Neuronal stem cell (in vitro differentiated cells): Measurements from ENCODE around the gene ZNF579.

Experiments
- DNase-seq: peaks from one replicate; pipeline ENCODE4 v3.0.0-alpha.2; 2013; ENCODE audit warnings: low spot score
- H2AFZ ChIP-seq: one replicate; pipeline ENCODE4 v1.6.1; 2013; ENCODE audit warnings: mild to moderate bottlenecking, low read length, inconsistent platforms
- H2AK5ac ChIP-seq: 2 replicates; pipeline ENCODE4 v1.6.1; 2013; ENCODE audit warnings: low read depth, mild to moderate bottlenecking, inconsistent platforms, low read length, moderate library complexity, mixed read lengths
- H2BK120ac ChIP-seq: 2 replicates; pipeline ENCODE4 v1.6.1; 2013; ENCODE audit warnings: low read depth, mild to moderate bottlenecking, inconsistent platforms, low read length, moderate library complexity, mixed read lengths
- H2BK12ac ChIP-seq: one replicate; pipeline ENCODE4 v1.6.1; 2013; ENCODE audit warnings: low read length, inconsistent platforms
- H2BK15ac ChIP-seq: 2 replicates; pipeline ENCODE4 v1.6.1; 2013; ENCODE audit warnings: mild to moderate bottlenecking, low read length, inconsistent platforms, mixed read lengths
- H2BK5ac ChIP-seq: one replicate; pipeline ENCODE4 v1.6.1; 2013; ENCODE audit warnings: inconsistent platforms, mild to moderate bottlenecking, low read length, moderate library complexity
- H3K14ac ChIP-seq: one replicate; pipeline ENCODE4 v1.6.1; 2013; ENCODE audit warnings: low read length, inconsistent platforms
- H3K18ac ChIP-seq: 2 replicates; pipeline ENCODE4 v1.6.1; 2013; ENCODE audit warnings: low read length, inconsistent platforms
- H3K23ac ChIP-seq: 2 replicates; pipeline ENCODE4 v1.6.1; 2013; ENCODE audit warnings: low read depth, mild to moderate bottlenecking, mixed read lengths, low read length, inconsistent platforms; ENCODE audit not compliant: poor library complexity
- H3K27ac ChIP-seq: replicated peaks from 3 replicates; pipeline ENCODE4 v1.5.1; 2013; ENCODE audit warnings: low read length, inconsistent platforms
- H3K27me3 ChIP-seq, 3 experiments: 2 replicates each; pipeline ENCODE4 v1.6.1; 2013; ENCODE audit warnings: low read length in 3 of 3, mild to moderate bottlenecking in 2 of 3, inconsistent platforms in 1 of 3, low read depth in 1 of 3, mixed read lengths in 1 of 3, moderate library complexity in 1 of 3; ENCODE audit not compliant: control insufficient read depth in 3 of 3, insufficient read depth in 3 of 3
- H3K36me3 ChIP-seq, 2 donors: replicated peaks in 1 of 2; 2 replicates each; pipeline ENCODE4 v1.6.1; 2013; ENCODE audit warnings: low read length in 2 of 2; ENCODE audit not compliant: control insufficient read depth in 2 of 2, insufficient read depth in 2 of 2
- H3K4ac ChIP-seq: 2 replicates; pipeline ENCODE4 v1.6.1; 2013; ENCODE audit warnings: inconsistent platforms, mild to moderate bottlenecking, low read length, moderate library complexity
- H3K4me1 ChIP-seq, 2 donors: 1 replicate in 1 of 2; 2 replicates in 1 of 2; pipeline ENCODE4 v1.6.1; 2013; ENCODE audit warnings: low read length in 2 of 2, low read depth in 1 of 2; ENCODE audit not compliant: control insufficient read depth in 2 of 2, insufficient read depth in 1 of 2
- H3K4me2 ChIP-seq: one replicate; pipeline ENCODE4 v1.6.1; 2013; ENCODE audit warnings: mild to moderate bottlenecking, low read length, inconsistent platforms; ENCODE audit not compliant: insufficient read depth, poor library complexity, severe bottlenecking
- H3K4me3 ChIP-seq, 2 donors: 2 replicates each; pipeline ENCODE4 v1.5.1; 2013; ENCODE audit warnings: low read length in 2 of 2, mild to moderate bottlenecking in 2 of 2, inconsistent platforms in 1 of 2, moderate library complexity in 1 of 2
- H3K79me1 ChIP-seq: one replicate; pipeline ENCODE4 v1.6.1; 2013; ENCODE audit warnings: low read depth, mild to moderate bottlenecking, inconsistent platforms, low read length, moderate library complexity
- H3K9ac ChIP-seq: one replicate; pipeline ENCODE4 v1.6.1; 2013; ENCODE audit warnings: mild to moderate bottlenecking, low read depth, low read length, inconsistent platforms; ENCODE audit not compliant: poor library complexity
- H3K9me3 ChIP-seq, 2 donors: replicated peaks in 1 of 2; 2 replicates each; pipeline versions ENCODE3 to v1.6.1; 2013; ENCODE audit warnings: low read length in 2 of 2, mild to moderate bottlenecking in 2 of 2, inconsistent platforms in 1 of 2, low read depth in 1 of 2, mixed read lengths in 1 of 2, moderate library complexity in 1 of 2; ENCODE audit not compliant: control insufficient read depth in 2 of 2, insufficient read depth in 1 of 2
- H4K8ac ChIP-seq: one replicate; pipeline ENCODE4 v1.6.1; 2013; ENCODE audit warnings: low read depth, mild to moderate bottlenecking, inconsistent platforms, low read length, moderate library complexity
- H4K91ac ChIP-seq: one replicate; pipeline ENCODE4 v1.6.1; 2013; ENCODE audit warnings: low read length, low read depth, mild to moderate bottlenecking, inconsistent platforms; ENCODE audit not compliant: poor library complexity
- WGBS, 2 donors: extraction: QIAGEN DNeasy Blood & Tissue Kit; methylation state at CpG; one replicate each; pipeline ENCODE4 v1.1.7; 2013; ENCODE audit warnings: missing lambda C conversion rate in 2 of 2, mixed read lengths in 1 of 2; ENCODE audit not compliant: insufficient read length in 2 of 2, insufficient replicate concordance in 1 of 2; ENCODE audit errors: extremely low coverage in 2 of 2; 5-methylcytosine and 5-hydroxymethylcytosine counted together

Gene ZNF579

DNA sequence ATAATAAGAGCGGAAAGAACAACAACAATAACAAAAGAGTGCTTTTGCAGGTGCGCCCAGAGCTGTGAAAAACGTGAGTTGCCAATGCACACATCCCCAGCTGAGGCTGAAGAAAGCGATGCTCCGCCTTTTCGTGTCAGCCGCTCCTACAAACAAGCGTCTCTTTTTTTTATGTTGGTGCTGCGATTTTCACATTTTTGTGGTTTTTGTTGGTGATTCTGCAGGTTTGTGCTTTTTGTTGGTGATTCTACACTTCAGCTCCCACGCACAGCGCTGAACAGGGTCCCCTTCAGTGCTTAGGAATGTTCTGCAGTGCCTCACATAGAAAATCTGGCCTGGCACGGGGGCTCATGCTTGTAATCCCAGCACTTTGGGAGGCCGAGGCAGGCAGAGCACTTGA, 28.0 kb downstream of the ZNF579 start:
- Histone ChIP-seq H4K91ac (no peak overlapping the region), H3K79me1 (no peaks in the 10 kb centered on the region), H4K8ac (no peak overlapping the region), H3K4me2 (no peak overlapping the region), H2BK5ac (no peak overlapping the region), H2BK120ac (no peak overlapping the region), H3K4ac (no peak overlapping the region), H3K36me3 (no peaks in the 10 kb centered on the region), H3K23ac (no peak overlapping the region), H2BK15ac (no peak overlapping the region), H2AFZ (peak overlapping the region; percentile 68), H3K9ac (no peak overlapping the region), H3K27me3 (no peaks in the 10 kb centered on the region), H3K27ac (peak overlapping the region; percentile 21), H3K4me1 (peaks cover 17 to 24% of the 10 kb centered on the region in 2 donors), H3K18ac (peak overlapping the region; percentile 6), H2BK12ac (no peak overlapping the region), H3K14ac (no peak overlapping the region), H2AK5ac (no peak overlapping the region), H3K9me3 (no peaks in the 10 kb centered on the region), H3K4me3 (no peak overlapping the region)
- no peak for DNase-seq
- no CpG with 5 or more reads among the region's 13 CpGs for WGBS, 2 donors

GRCh38 chr19:55552206-55552605, 28.4 kb downstream of the ZNF579 start:
- Histone ChIP-seq H3K4me2 (no peak overlapping the region), H3K79me1 (no peaks in the 10 kb centered on the region), H3K9me3 (no peaks in the 10 kb centered on the region), H3K36me3 (no peaks in the 10 kb centered on the region), H3K4me1 (peaks cover 17 to 26% of the 10 kb centered on the region in 2 donors), H2BK120ac (no peak overlapping the region), H2AK5ac (no peak overlapping the region), H3K14ac (no peak overlapping the region), H4K8ac (no peak overlapping the region), H4K91ac (no peak overlapping the region), H3K9ac (no peak overlapping the region), H2BK15ac (no peak overlapping the region), H3K23ac (no peak overlapping the region), H2BK12ac (no peak overlapping the region), H3K4me3 (no peak overlapping the region), H2BK5ac (no peak overlapping the region), H3K27me3 (no peaks in the 10 kb centered on the region), H3K27ac (no peak overlapping the region), H3K4ac (no peak overlapping the region), H3K18ac (no peak overlapping the region), H2AFZ (peak overlapping the region; percentile 68)
- WGBS, 2 donors, result no CpG with 5 or more reads among the region's 5 CpGs
- DNase-seq, result no peak

GRCh38 chr19:55550321-55550650, 30.4 kb downstream of the ZNF579 start:
- peak overlapping the region; percentile 77 for H3K18ac ChIP-seq
- no peaks in the 10 kb centered on the region for H3K27me3 ChIP-seq
- H3K36me3 ChIP-seq, result no peaks in the 10 kb centered on the region
- H2BK120ac ChIP-seq, result no peak overlapping the region
- no peaks in the 10 kb centered on the region for H3K9me3 ChIP-seq
- peak overlapping the region; percentile 90 for H3K4me2 ChIP-seq
- H3K4me3 ChIP-seq, result peak overlapping the region in 1 of 2 donors; percentile 53
- WGBS, 2 donors, result no CpG with 5 or more reads among the region's 7 CpGs
- H3K9ac ChIP-seq, result no peak overlapping the region
- H2AFZ ChIP-seq, result peak overlapping the region; percentile 94
- H3K27ac ChIP-seq, result peak overlapping the region; percentile 98
- H3K4ac ChIP-seq, result no peak overlapping the region
- no peak overlapping the region for H2BK12ac ChIP-seq
- H2BK5ac ChIP-seq, result peak overlapping the region; percentile 88
- no peak overlapping the region for H2BK15ac ChIP-seq
- H3K23ac ChIP-seq, result no peak overlapping the region
- H4K8ac ChIP-seq, result no peak overlapping the region
- peaks cover 33 to 42% of the 10 kb centered on the region in 2 donors for H3K4me1 ChIP-seq
- H2AK5ac ChIP-seq, result no peak overlapping the region
- H3K14ac ChIP-seq, result no peak overlapping the region
- no peak overlapping the region for H4K91ac ChIP-seq
- peak; percentile 59 for DNase-seq
- H3K79me1 ChIP-seq, result peaks cover 2% of the 10 kb centered on the region

DNA sequence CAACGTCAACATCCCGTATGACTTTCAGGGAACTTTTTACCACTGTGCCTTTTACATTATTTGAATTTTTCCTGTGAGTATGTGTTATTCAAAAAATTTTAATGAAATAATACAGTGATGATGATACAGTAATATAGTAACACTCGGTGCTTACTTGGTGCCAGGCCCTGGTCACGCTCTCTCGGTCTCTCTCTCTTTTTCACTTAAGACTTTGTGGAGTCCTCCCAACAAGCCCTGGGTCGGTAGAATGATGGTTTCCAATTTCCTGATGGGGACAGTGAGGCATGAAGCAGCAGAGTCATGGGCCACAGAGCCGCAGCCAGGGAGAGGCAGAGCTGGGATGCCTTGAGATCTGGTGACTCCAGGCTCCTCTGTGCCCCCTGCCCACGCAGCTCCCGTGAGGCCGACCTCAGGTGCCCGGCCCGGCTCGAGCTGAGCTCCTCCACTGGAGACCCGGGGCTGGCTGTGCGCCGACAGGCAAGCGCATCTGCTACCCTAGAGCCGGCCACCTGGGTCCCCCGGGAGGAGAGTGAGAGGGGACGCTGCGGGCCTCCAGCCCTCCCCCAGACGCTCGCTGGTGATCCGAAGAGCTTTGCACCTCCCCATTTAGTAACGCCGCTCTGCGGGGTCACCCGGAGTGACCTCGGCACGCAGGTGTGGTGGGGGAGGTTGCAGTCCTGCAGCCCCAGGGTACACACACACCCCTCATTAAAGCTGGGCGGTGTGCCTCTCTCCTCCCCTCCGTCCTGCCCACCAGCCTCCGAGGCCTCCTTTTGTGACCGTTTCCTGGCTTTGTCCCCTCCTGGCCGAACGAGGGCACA, 30.9 kb downstream of the ZNF579 start:
- peak; percentile 67 for DNase-seq
- H2BK120ac ChIP-seq, result peak overlapping the region; percentile 44
- no CpG with 5 or more reads among the region's 36 CpGs for WGBS, 2 donors

More for the DNA sequence above, 30.9 kb downstream of the ZNF579 start:
- Histone ChIP-seq H2AFZ (peak overlapping the region; percentile 94), H2AK5ac (peak overlapping the region; percentile 80), H2BK12ac (no peak overlapping the region), H4K91ac (no peak overlapping the region), H3K27me3 (no peaks in the 10 kb centered on the region), H3K9me3 (no peaks in the 10 kb centered on the region), H3K27ac (peak overlapping the region; percentile 98), H3K79me1 (peaks cover 2% of the 10 kb centered on the region), H3K23ac (peak overlapping the region; percentile 51), H3K4me3 (peak overlapping the region; percentile 53 to 68), H3K9ac (peak overlapping the region; percentile 89), H4K8ac (no peak overlapping the region), H3K4ac (peak overlapping the region; percentile 44), H3K14ac (no peak overlapping the region), H2BK5ac (peak overlapping the region; percentile 88), H2BK15ac (peak overlapping the region; percentile 84), H3K36me3 (no peaks in the 10 kb centered on the region), H3K4me1 (peaks cover 34 to 44% of the 10 kb centered on the region in 2 donors), H3K18ac (peak overlapping the region; percentile 97), H3K4me2 (peak overlapping the region; percentile 90)
